Jurkat, Clone E6-1 (cell line): ENCODE results near the gene YWHAQ.
"Not testable (repeated sequence)": the region's sequence is repeated elsewhere in the genome, so short reads cannot be mapped to it uniquely, and the experiment has no call there.

ENCODE experiments used
- DNase-seq: peaks from one replicate; pipeline ENCODE4 v3.0.0-alpha.2; 2011; ENCODE audit warnings: low read depth, low spot score
- H3K4me3 ChIP-seq: 2 replicates; pipeline ENCODE4 v1.5.1; 2011; ENCODE audit warnings: mild to moderate bottlenecking, low read length, control low read depth, moderate library complexity

The YWHAQ gene

DNA sequence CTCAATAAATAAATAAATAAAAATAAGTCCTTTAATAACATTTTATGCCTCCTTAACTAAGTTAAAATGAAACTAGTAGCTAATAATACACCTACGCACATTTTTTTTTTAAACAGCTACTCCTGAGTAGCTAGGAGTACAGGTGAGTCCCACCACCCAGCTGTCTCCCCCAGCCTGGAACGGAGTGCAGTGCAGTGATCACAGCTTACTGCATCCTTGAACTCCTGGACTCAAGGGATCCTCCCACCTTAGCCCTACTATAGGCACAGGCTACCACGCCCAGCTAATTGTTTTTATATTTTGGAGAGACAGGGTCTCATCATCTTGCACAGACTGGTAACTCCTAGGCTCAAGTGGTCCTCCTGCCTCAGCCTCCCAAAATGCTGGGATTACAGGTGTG lies 28.4 kb downstream of the YWHAQ start:
- no peak for DNase-seq
- no peak overlapping the region for H3K4me3 ChIP-seq

DNA sequence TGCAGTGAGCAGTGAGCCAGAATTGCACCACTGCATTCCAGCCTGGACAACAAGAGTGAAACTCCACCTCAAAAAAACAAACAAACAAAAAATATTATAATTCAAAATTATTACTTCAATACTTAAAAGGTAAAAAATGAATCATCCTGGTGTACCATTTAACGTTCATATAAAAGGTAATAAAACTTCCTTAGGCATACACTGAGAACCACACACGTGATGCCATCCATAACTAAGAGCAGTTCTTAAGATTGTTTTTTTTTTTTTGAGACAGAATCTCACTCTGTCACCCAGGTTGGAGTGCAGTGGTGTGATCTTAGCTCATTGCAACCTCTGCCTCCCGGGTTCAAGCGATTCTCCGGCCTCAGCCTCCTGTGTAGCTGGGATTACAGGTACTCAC lies 29.4 kb downstream of the YWHAQ start:
- no peak overlapping the region for H3K4me3 ChIP-seq
- no peak for DNase-seq

DNA sequence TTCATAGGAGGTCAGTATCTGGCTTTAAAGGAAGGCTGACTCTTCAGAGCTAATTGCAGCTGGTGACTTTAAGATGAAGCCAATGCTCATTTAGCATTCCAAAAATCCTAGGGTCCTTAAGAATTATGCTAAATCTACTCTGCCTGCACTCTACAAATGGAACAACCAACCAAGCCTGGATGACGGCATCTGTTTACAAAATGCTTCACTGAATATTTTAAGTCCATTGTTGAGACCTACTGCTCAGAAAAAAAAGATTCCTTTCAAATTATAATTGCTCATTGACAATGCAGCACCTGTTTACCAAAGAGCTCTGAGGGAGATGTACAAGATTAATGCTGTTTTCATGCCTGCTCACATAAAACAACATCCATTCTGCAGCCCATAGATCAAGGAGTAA lies 31.4 kb downstream of the YWHAQ start:
- DNase-seq, result no peak
- no peak overlapping the region for H3K4me3 ChIP-seq

DNA sequence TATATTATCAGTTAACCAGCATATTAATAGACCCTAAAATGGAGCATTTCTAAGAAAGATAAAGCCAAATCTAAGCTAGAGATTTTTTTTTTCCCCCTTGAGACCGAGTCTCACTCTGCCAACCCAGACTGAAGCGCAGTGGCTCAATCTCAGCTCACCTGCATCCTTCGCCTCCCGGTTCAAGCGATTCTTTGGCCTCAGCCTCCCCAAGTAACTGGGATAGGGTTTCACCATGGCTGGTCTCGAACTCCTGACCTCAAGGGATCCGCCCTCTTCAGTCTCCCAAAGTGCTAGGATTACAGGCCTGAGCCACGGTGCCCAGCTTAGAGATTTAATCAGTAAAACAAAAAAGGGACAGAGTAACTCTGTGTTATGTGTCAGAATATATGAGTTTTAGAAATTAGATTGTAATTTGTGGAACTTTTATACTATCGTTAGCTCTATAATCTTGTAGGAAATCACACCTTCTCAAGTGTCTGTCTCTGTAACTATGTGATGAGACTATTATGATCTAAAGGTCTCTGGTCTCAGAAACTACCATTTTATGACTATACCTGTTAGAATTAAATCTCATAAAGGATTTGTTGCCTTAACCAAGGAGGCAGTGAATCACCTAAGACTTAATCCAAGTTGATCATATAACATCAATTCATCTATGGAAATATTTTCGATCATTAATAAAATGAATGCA lies 34.0 kb downstream of the YWHAQ start:
- no peak overlapping the region for H3K4me3 ChIP-seq
- DNase-seq, result no peak

DNA sequence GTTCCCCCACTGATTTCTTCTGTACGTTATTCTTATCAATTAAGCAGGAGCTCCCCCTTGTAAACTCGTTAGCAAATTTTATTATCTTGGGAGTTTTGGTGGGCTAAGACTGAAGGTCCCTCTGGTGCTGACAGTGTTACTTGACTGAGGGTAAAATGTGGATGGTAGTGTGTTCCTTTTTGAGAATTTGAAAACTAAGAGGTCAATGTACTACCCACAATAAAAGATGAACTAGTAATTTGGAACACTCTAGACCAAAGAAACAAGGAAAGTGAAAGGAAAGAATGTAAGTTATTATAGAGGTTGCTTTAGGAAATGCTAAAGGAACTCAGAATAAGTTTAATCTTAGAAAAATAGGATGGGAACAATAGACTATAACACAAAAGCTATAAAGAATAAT lies 35.1 kb downstream of the YWHAQ start:
- DNase-seq, result no peak
- H3K4me3 ChIP-seq, result no peak overlapping the region

DNA sequence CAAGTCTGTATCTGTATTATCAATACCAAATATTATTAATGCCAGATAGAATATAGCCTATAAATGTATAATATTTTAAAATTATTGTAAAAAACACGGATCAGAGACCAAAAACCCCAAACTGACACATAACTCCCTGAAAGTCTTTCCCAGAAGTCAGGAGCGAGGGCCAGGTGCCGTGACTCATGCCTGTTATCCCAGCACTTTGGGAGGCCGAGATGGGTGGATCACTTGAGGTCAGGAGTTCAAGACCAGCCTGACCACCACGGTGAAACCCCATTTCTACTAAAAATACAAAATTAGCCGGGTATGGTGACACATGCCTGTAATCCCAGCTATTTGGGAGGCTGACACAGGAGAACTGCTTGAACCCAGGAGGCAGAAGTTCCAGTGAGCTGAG lies 35.5 kb downstream of the YWHAQ start:
- not testable (repeated sequence) for H3K4me3 ChIP-seq, DNase-seq

DNA sequence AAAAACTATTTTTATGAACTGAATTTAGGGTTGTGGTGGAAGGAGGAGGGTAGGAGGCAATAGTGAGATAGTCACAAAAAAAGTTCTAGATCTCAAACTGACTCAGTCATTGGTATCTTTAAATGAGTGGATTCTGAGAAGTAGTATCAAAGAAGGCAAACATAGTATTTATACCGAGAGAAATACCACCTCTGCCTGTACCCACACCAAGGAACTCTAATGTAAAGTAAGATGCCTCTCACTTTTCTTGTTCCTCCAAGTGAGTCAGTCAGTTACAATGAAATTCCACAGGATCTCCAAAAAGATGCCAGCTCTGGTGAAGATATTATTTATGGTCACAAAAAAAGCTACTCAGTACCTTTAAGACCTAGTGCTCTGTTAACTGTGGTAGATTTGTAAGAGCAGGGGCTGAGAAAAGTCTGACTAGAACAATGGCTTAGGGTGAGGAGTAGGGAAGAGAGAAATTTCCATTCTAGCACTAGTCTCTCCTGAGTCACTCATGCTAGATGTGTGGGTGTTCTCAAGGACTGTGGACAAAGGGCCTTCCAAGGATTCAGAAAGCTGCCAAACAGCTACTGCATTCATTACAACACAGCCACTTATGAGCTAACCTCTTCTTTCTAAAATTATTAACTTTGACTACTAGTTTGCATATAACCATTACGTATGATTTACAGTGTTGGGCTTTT lies 36.3 kb downstream of the YWHAQ start:
- DNase-seq, result no peak
- H3K4me3 ChIP-seq, result no peak overlapping the region

DNA sequence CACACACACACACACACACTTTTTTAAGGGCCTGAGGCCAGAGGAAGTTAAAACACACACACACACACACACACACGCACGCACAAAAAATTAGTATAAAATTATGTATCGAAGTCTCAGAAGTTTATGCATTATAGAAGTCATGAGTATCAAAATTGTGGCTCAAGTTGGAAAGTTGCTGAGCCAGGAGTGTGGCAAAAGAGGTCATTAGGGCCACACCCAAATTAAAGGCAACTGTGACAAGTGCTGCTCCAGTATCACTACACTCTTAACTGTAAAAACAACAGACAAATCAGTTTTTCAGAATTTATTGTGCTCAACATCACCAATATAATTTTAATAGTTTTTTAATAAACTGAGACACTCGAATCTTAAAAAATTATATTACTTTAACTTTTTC lies 36.9 kb downstream of the YWHAQ start:
- H3K4me3 ChIP-seq, result no peak overlapping the region
- DNase-seq, result no peak

DNA sequence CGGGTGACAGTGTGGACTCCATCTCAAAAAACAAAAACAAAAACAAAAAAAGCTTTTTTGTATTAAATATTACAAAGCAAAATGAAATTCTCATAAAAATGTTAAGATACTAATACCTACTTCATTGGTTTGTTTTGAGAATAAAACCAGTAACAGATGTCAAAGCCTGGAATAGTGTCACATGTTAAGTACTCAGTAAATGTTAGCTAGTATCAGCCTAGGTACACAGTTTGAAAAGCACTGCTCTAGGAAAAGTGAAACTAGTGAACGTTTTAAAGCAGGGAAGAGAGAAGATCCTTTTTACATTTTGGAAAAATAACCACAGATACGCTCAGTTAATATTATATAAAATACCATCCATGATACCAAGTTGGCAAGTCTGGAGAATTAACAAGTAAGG lies 38.1 kb downstream of the YWHAQ start:
- no peak for DNase-seq
- H3K4me3 ChIP-seq, result no peak overlapping the region

DNA sequence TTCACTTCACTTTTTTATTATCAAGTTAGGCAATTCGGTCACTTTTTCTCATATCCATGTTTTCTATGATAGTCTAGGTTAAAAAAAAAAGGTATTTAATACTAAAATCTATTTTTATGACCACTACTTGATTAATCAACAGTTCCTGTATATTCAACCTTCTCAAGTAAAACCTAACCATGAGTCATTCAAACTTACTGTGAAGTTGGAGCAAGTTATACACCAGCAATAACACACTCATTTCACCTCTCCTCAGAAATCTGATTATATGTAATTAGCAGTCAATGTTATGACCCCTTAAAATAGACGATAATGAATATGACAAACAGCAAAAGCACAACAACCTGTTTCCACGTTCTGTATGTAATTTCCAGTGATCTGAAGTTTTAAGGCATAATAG lies 40.2 kb downstream of the YWHAQ start:
- no peak overlapping the region for H3K4me3 ChIP-seq
- DNase-seq, result no peak

DNA sequence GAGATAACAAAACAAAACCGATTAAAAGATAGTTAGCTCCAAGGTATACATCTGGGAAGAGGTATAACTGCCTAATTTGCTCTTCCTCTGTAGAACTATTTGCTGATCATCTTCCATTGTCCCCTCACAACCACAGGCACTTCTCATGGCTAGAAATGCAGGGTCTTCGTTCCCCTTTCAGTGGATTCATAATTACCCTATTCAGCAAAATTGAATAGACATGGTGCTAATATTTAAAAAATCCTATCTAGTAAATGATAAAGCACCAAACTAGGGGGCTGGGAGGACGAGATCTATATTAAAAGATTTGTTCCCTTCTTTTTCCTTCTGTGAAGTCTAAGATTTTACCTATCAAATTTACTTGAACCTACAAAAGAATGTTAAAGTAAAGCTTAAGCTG lies 44.3 kb downstream of the YWHAQ start:
- H3K4me3 ChIP-seq, result no peak overlapping the region
- DNase-seq, result no peak

DNA sequence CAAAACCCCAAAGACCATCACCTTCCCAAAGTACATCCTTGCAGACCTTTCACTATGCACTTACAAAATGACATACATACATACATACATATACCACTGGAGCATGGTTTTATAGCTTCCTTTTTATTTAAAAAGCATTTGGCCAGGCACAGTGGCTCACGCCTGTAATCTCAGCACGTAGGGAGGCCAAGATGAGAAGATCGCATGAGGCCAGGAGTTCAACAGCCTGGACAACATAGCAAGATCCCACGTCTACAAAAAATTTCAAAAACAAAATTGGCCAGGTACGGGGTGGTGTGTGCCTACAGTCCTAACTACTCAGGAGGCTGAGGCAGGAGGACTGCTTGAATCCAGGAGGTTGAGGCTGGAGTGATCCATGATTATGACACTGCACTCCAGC lies 45.3 kb downstream of the YWHAQ start:
- no peak for DNase-seq
- no peak overlapping the region for H3K4me3 ChIP-seq

DNA sequence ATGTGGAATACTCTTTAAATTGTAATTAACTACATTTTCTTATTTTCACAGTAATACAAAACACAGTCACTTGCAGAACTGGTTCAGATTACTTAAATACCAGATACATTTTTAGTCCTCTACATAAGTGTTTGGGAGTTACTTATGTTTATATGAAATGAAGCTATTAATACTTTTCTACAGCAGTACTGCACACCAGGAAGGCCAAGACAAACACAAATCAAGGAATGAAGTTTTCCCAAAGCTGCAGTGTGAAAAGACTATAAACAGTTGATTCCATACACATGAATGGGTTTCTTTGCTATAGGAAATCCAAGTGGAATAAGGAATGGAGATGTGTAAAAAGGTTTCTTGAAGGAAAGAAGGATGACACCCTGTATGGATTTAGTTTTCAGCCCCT lies 45.9 kb downstream of the YWHAQ start:
- DNase-seq, H3K4me3 ChIP-seq: not testable (repeated sequence)

DNA sequence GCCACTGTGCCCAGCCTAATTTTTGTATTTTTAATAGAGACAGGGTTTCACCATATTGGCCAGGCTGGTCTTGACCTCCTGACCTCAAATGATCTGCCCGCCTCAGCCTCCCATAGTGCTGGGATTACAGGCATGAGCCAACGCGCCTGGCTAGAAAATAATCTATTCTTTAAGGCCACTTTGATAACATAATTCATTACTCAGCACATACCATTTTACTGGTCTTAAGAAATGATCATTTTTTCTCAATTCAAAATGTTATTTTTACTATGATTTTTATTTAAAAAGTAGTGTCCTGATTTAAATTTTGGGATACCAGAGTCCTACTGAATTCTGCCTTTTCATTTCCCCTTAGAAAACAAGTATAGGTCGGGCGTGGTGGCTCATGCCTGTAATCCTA lies 48.2 kb downstream of the YWHAQ start:
- no peak for DNase-seq
- H3K4me3 ChIP-seq, result no peak overlapping the region

DNA sequence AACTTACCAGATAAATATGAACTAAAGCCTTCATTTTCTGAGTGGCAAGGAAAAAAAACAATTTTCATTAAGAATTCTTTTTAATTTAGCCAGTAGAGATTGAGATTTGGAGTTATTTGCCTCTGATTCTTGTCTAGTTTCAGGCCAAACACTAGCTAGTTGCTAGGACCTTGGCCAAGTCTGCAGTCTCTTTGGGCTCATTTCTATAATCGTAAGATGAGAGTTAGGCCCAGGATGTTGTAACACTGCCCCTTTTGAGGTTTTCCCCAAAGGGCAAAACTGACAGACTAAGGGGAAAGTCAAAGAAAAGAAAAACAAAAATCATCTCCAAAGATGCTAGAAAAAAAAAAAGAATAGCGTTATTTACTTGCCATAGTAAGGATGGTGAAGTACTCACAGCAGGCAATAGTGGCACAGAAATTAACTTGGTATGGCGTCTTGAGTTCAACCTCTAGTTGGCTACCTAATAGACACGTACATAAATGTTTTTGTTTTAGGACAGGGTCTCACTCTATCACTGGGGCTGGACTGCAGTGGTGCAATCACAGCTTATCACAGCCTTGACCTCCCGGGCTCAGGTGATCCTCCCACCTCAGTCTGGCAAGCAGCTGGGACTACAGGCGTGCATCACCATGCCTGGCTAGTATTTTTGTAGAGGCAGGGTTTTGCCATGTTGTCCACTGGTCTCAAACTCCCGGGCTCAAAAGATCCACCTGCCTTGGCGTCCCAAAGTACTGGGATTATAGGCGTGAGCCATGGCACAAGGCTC lies 52.1 kb downstream of the YWHAQ start:
- no peak for DNase-seq
- no peak overlapping the region for H3K4me3 ChIP-seq

DNA sequence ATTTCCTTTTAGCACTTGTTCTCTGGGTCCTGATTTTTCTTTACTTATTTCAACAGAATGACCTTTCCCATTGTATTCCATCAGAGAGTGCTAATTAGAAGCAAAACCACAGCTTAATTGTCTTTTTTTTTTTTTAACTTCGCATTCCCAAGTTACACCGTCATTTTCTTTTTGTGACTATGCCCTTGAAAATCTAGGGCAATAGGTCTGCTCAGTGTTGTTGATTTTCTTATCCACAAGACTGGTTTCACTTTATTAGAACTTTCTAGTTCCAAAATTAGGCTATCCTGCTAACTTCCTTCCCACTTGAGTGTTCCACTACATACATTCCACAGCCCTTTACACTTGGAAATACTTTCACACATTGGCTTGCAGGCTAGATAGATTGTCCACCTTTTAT lies 56.5 kb downstream of the YWHAQ start:
- DNase-seq, result no peak
- no peak overlapping the region for H3K4me3 ChIP-seq

DNA sequence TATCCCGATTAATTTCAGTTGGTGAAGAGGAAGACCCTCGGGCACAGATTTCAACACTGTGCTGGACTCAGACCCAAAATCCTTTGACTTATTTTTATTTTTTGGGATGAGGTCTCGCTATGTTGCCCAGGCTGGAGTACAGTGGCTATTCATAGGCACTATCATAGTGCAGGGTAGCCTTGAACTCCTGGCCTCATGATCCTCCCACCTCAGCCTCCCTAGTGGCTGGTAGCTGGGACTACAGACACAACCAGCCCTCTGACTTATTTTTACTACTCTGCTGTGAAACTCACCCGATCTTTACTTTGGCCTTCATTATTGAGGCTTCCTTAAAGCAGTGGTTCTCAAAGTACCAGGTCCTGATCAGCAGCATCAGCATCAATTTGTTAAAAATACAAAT lies 57.0 kb downstream of the YWHAQ start:
- no peak for DNase-seq
- no peak overlapping the region for H3K4me3 ChIP-seq

DNA sequence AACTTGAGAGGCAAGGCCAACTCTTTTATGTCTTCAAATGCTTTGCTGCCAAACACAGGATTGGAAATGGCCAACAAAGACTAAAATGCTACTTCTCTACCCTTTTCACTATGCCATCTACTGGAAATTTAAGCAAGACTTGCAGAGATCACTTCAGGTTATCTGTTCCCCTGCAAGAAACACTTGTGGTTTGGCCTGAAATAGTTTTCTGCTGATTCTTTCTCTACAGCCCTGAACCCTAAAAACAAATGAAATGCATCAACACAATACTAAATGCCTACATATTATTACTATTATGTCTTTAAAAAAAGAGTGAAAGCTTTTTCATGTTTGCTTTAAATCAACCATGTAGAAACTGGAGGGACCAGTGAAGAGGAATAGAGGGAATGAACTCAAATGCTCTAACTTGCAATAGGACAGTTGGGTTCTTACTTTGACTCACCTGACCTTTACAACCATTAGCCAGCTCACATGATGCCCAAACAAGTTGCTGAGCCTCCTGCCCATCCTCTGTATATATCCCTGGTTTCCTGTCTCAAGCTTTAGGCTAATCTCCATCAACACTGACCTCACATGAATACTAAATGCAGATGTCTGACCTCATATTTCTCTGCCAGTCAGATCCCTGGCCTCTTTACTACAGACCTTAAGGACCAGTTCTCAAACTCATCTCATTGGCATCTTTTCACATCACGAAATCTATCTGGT lies 57.6 kb downstream of the YWHAQ start:
- DNase-seq, result no peak
- H3K4me3 ChIP-seq, result no peak overlapping the region

DNA sequence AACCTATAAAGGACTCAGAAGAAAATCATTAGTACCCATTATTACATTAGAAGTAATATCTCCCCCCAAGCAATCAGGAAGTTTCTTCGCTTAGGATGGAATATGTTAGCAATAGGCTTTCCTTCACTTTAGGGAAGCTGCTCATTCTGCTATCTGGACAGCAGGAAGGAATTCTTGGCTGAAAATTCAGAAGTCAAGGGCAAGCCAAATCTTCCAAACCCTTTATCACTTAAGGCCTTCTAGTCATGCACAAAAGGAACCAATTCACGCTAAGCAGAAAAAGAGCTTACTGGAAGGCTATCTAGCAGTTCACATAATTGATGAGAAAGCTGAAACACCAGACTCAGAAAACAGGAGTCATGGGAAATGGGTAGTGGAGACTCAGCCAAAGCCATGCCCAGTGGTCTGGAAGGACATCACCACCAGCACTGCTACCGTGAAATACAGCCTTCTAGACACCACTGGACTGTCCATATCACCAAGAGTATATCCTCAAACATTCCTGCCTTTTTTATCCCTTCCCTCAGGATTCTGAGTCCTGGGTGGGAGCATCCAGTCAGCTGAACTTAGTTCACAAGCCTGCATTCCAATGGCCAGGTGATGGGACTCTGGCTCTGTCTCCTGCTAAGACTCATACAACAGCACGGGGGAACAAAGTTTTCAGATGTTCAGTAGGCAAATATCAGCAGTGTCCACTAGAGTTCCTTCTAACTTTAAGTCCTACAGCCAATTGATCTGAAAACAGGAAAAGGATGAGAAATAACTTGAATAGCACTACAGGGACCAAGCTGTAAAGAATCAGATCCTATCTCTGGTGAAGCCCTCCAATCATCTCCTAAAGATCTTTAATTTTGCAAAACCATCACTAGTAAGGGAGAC lies 60.4 kb downstream of the YWHAQ start:
- no peak overlapping the region for H3K4me3 ChIP-seq
- no peak for DNase-seq
